ENCODE results near the gene MAIP1.
A peak's percentile ranks its signal among the peaks of the same experiment; 100 is the strongest.

MAIP1 gene

DNA sequence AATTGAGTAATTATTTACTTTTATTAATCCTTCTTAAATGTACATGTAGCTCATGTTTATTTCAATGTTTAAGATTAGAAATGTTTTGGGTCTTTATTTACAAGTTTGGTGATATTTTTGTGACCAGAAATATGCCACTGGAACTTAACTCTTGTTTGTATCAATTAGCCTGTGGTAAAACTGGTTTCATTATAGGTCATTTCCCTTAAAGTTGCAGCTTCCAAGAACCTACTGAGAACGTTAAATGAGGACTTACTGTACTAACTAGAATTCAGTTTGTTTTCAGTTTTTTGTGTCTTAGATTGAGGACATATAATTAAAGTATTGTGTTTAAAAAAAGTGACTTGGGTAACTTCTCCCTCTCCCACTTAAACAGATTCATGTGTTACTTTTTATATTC lies 4.4 kb upstream of the MAIP1 start:
- no peak for DNase-seq

DNA sequence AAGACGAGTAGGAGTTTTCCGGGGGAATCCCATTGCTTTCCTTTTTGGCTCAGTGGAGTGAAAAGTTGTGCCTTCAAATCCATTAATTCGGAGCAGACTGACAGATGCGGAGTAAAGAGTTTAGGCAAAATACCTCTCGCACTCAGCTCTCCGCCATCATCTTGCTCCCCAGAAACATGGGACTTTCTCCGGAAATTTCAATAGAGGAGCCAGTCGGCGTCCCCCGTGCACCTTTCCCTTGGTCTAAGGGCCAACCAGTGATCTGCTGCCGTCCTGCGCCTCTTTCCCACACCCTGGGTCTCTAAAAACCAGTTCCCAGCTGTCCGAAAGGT lies 409 bp upstream of the MAIP1 start:
- no peak for DNase-seq

GRCh38 chr2:199956062-199956380 lies 639 bp downstream of the MAIP1 start:
- DNase-seq, result no peak

DNA sequence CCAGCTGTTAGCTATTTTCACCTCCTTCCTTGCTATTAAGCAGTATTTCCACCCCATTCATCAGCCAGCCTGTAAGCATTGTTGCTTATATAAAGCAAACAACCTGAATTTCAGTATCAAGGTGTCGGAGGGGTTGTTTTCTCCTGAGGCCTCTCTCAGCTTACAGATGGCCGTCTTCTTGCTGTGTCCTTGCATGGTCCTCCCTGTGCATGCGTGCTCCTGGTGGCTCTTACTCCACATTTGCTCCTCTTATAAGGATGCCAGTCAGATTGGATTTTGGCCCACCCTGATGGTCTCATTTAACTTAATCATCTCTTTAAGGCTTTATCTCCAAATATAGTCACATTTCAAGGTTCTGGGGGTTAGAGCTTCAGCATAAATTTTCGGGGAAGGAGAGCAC lies 2.6 kb downstream of the MAIP1 start:
- DNase-seq, result no peak

DNA sequence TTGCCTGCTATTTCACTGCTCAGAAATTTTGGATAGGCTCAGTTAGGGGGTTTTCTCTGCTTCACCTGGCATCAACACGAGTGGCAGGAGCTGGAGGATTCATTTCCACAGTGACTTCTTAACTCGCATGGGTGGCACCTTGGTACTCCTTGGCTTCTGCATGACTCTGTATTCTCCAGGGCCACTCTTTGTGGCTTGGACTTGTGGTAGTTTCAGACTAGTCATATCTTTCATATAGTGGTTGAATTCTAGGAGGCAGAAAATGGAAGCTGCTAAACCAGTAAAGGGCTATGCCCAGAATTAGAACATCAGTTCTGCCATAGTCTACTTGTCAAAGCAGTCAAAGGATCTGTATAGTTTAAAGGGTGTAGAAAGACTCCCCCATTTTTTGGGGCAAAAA lies 6.8 kb downstream of the MAIP1 start:
- DNase-seq, result no peak

DNA sequence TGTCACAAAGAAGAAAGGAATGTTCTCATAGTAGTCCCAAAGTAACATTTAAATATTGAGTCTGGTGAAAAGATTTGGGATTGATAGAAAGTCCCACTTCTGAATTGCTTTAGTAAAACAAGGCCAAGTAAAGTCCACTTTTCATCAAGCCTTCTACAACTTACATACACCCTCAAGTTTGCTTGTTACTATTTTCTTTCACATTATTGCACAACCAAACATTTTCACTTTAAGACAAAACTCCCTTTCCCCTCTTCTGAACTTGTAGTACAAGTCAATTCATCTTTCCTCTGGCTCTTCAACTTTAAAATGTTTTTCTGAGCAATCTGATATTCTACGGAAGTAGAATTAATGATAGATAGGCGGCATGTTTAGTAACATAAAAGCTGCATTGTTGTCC lies 11.0 kb downstream of the MAIP1 start:
- no peak for DNase-seq

- no peak for DNase-seq
These were observed 11.6 kb downstream of the MAIP1 start for GRCh38 chr2:199966976-199967375.

DNA sequence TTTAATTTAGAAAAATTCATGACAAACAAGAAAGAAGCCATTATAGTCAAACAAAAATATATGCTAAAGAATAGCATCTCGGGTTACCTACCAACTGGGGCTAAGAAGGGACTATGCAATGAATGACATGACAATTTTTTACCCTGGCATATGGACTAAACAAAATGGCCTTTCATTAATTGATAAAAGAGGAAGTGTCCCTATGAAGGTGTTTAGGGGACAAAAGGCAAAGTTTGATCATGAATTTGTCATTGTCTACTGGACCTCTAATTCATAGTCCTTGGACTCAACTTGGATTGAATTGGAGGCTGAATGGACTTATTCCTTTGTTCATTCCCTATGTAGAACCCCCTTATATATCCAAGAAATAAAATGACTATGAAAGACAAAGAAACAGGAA lies 12.7 kb downstream of the MAIP1 start:
- no peak for DNase-seq

DNA sequence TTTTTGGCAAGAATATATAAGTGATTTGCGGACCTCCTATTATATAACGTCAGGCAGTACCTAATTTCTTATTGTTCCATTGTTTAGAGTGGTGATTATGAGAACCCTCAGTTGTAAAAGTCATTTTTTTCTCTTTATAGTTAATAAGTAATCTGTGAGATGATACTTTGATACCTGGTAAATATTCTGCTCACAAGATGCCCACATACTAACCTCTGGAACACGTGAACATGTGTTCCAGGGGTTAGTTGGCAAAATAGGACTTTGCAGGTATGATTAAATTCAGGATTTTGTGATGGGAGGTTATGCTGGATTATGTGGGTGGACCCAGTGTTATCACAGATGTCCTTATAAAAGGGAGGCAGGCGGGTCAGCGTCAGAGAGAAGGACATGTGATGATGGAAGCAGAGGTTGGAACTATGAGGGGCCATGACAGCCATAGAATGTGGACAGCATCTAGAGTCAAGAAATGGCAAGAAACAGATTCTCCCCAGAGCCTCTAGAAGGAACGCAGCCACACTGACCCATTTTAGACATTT lies 16.8 kb downstream of the MAIP1 start:
- no peak for DNase-seq

DNA sequence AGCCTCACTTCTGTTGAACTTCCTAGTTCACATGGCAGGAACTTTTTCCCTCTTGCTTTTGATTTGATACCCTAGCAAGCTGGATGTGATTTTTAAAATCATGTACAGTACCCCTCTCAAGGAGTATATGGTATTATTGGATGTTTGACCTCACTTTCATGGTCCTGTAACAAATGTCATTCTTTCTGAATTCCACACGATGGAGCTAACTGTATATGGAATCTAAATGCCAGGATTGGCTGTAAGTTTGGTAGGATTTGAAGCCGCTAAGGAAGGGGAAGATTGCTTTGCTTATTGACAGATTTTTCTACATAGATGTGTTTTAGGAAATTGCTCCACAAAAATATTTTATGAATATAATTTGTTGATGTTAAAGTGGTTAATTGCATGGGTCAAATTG lies 18.3 kb downstream of the MAIP1 start:
- DNase-seq, result no peak

DNA sequence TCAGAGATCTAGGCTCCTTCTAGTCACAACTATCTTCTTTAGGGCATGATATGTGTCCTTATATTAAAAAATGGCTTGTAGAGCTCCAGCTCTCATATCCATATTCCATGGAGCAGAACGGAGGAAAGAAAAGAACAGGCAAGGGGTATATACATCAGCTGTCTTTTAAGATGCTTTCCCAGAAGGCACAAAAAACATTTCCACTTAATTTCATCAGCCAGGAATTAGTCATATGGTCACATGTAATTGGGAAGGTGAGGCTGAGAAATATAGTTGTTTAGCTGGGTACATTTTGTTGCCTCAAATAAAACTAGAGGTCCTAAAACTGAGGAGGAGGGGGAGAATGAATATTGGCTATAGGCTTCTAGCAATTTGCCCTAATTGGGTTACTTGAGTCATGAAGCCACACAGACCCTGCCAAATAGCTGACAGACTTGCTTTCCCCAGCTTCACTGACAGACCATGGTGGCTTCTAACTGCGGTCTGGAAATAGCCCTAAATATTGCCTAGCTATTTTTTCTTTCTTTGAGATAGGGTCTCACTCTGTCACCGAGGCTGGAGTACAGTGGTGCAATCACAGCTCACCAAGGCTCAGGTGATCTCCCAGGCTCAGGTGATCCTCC lies 20.0 kb downstream of the MAIP1 start:
- no peak for DNase-seq

- peak; percentile 60 for DNase-seq
These were observed 22.6 kb downstream of the MAIP1 start for GRCh38 chr2:199977984-199978415.

DNA sequence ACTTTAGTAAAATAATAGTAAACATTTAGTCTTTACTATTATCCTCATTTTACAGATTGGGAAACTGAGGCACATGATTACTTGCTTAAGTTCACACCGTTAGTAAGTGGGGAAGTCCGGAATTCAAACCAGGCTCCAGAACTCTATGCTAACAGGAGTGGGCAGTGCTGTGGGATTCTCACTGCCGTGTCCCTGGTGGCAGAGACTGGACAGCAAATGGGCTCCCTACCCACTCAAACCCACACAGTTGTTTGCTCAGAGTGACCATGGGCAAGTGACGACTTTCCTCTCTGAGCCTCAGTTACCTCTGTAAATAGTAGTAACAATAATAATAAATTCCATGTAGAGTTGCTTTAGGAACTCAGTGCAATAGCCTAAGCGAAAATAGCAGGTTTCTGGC lies 24.0 kb downstream of the MAIP1 start:
- DNase-seq, result no peak

DNA sequence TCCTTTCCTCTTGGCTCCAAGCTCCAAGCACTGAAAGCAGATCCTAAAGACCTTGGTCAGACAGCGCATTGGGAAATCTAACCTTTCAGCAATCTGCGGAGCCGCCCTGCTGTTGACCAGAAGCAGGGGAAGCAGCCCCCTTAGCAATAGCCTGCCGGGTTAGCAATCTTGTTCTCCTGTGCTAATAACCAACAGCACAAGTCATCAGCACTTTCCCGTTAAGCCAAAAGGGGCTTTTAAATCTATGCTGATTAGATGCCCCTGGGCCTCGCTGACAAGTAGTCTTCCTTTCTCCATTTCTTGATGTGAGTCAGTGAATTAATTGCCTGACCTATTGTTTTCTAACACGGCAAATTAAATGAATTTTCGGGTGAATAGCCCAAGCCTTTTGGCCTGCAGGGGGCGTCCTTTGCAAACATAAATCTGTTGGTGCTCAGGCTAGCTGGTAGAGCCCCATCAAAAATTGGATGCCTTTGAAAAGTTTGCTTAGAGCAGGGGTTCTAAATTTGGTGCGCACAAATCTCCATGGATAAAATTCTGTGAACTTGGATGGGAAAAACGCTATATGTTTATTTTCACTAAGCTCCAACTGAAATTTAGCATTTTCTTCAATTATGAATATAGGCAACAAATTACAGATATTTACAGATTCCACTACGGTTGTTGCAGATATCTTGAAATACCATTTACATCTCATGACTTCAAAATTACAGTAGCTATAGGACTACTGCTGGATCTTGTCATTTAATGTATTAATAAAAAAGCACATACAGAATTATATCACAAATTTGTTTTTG lies 24.6 kb downstream of the MAIP1 start:
- peak; percentile 83 for DNase-seq

DNA sequence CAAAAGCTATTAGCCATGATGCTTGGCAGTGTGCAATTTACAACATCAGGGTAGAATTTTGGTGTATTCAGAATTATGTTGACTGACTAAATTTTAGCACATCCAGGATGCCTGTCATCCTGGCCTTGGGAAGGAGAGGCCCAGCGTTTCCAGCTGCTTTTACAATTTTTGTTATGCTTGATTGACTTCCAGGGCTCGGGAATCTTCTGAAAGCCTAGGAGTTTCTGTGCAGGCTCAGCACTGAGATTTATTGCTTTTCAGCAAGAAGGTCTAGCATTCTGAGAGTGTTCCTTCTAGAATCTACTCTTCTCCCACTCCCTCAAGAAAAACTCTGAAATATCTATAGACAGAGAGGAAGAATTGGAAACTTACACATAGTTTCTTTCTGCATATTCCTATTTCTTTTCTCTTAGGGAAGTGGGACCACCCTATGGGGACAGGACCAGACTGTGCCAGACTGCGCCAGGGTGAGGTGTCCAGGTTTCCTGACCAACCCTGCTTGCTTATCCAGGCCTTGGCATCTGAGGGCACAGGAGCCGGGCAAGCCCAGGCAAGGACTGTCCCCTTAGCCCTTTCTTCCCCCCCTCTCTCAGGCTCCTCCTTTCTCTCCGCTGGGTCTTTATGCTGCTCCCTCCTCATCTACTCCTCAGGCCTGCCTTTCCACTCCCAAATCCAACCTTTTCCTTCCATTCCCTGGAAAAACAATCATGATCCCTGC lies 26.9 kb downstream of the MAIP1 start:
- no peak for DNase-seq

GRCh38 chr2:199983534-199983933 lies 28.2 kb downstream of the MAIP1 start:
- DNase-seq, result no peak

- DNase-seq, result no peak
These were observed 28.8 kb downstream of the MAIP1 start for GRCh38 chr2:199984159-199984558.

GRCh38 chr2:199984755-199985154 lies 29.4 kb downstream of the MAIP1 start:
- DNase-seq, result no peak

- DNase-seq, result peak; percentile 81
These were observed 30.3 kb downstream of the MAIP1 start for GRCh38 chr2:199985625-199986207.

GRCh38 chr2:199987586-199987985 lies 32.2 kb downstream of the MAIP1 start:
- no peak for DNase-seq

DNA sequence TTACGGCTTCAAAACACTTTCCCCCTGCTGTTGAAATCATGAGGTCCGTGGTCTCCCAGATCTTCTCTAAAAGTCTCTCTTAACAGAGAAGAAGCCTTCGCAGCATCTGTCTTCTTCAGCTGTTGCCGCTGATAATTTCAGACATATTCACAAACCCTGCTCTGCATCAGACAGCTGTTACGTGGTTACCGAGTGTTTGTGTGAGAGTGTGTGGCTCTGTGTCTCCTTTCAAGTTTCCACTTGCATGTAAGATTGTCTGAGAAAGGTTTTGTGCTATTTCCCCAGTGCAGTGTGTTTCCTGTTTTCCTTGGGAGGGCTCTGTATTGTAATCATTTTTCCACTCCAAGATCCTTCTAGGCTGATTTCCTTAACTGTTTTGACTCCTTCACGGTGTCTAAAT lies 32.8 kb downstream of the MAIP1 start:
- no peak for DNase-seq

DNA sequence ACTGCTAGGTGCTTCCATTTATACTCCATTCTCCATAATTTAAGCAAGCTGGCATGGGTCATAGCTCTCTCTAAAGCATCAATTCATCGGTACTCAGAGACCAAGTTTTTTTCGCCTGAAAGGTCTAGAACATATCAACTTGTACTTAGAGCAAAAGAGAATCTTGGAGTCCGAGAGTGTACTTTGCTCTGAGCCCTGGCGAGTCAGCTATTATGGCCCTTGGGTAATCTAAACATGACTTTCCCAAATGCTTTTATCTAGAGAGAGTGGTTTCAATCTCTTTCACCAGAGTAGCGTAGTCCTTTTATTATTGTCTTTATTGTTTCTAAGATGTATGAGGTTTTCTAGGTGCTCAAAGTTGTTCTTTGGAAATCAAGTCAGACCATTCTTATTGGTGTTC lies 34.4 kb downstream of the MAIP1 start:
- DNase-seq, result no peak

GRCh38 chr2:199991691-199992090 lies 36.3 kb downstream of the MAIP1 start:
- no peak for DNase-seq

DNA sequence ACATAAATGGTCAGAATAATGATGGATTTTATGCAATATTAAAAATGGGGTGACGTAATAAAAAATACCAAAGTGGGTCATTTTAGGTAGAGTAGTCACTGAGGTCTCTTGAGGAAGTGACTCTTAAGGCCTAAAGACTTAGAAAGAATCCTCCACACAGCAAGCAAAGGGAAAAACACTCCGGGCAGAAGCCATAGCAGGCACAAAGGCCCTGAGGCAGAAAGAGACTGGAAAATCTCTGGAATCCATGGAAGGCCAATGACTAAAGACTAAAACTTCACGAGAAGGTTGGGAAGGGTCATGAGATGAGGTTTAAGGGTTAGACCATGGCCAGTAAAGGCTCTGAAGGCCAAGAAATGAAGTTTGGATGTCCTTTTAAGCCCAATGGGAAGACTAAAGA lies 36.9 kb downstream of the MAIP1 start:
- no peak for DNase-seq

All from islet precursor cell (in vitro differentiated cells).